IPS-18c (cell line): ENCODE results near the gene LDLRAD3.
A peak's percentile ranks its signal among the peaks of the same experiment; 100 is the strongest.

ENCODE experiments used
- H3K4me3 ChIP-seq: 2 replicates; pipeline ENCODE4 v1.7.0; 2013; ENCODE audit warnings: low read depth, mild to moderate bottlenecking, low read length, moderate library complexity; ENCODE audit not compliant: insufficient read depth
- H3K9me3 ChIP-seq: one replicate; pipeline ENCODE4 v1.6.1; 2013; ENCODE audit warnings: mild to moderate bottlenecking, low read length, moderate library complexity; ENCODE audit not compliant: control insufficient read depth, insufficient read depth

Gene LDLRAD3

GRCh38 chr11:35945137-35945518 lies 1.3 kb downstream of the LDLRAD3 start:
- Histone ChIP-seq H3K9me3 (no peaks in the 10 kb centered on the region), H3K4me3 (peak overlapping the region; percentile 78; the same call in 1 of the 2 replicates)

GRCh38 chr11:35946766-35947165 lies 2.9 kb downstream of the LDLRAD3 start:
- Histone ChIP-seq H3K4me3 (no peak overlapping the region), H3K9me3 (no peaks in the 10 kb centered on the region)

DNA sequence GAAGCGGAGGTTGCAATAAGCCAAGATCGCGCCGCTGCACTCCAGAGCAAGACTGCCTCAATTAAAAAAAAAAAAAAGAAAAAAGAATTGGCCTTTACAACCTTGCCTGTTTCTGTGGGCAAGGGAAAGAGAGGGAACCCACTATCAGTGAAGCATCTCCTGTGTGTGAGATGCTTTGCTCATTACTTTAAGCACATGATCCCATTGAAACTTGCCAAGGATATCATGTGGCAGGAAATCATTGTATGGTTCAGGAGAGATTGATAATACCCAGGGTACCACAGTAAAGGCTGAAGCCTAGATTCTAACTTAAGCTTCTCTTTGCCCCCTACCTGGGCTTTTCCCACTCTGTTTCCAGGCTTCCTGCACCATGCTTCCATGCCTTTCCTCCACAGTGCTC lies 3.6 kb downstream of the LDLRAD3 start:
- no peak overlapping the region for H3K4me3 ChIP-seq
- no peaks in the 10 kb centered on the region for H3K9me3 ChIP-seq

DNA sequence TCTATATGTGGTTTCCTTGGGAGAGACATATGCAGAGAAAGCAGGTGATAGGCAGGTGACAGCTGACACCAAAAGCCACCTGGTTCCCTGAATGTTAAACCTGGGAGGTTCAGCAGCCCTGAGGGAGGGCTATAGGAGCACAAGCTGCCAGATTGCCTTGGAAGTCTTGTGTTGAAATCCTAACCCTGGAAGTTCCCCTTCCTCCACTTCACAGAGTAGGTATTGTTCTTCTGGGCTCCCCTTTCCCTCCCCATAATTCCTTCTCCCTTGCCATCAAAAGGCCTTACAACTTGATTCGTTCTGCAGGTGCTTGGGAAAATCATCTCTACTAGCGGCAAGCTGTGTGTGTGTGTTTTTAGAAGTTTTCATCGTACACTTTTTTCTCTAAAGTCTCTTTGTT lies 5.4 kb downstream of the LDLRAD3 start:
- no peak overlapping the region for H3K4me3 ChIP-seq

GRCh38 chr11:35950082-35950481 lies 6.2 kb downstream of the LDLRAD3 start:
- H3K4me3 ChIP-seq = no peak overlapping the region
- H3K9me3 ChIP-seq = no peaks in the 10 kb centered on the region

More for the DNA sequence above, 5.4 kb downstream of the LDLRAD3 start:
- H3K9me3 ChIP-seq = no peaks in the 10 kb centered on the region

DNA sequence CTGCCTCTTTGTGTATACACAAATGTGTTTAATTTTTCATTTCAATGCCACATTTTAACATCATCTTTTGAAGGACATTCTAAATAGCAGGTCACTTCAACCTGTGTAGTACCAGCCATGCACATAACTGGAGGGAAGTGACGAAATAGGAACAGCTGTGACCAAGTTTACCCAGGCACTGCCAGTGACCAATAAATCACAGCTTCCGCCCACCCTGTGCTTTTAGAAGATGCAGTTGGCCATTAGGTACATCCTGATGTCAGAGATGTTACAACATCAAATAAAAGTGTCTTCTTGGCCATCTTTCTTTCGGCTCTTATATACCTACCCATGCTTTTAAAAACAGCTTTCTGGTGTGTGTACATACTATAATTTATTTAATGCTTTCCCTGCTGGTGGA lies 7.8 kb downstream of the LDLRAD3 start:
- Histone ChIP-seq H3K4me3 (no peak overlapping the region), H3K9me3 (no peaks in the 10 kb centered on the region)

DNA sequence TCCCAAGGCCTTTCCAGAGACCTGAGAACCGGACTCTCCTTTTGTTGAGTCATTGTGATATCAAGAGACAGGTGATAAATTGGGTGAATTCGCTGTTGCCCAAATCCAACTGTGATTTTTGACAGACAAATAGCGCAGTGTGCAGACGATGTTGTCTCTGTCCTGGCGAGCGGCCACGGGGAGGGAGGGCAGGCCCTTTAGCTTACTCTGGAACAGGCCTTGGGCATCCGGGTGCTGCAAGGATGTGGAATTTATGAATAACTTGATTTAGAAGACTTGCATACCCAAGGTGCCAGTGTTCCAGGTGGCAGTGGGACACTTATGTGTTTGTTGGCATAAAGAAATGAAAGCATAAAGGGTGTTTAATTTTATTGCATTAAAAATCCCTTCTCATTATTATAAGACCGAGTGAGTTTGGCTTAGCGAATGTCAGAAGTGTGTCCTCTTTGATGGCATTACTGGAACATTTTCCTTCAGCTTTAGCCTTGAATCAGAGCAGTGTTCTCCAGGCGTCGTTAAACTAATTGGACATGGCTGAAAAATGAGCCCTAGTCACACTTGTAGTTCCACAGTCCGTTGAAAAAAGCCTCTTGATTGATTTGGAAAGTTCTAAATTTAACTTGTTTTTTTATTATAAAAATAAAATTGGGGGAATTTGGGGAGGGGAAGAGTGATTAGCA lies 9.4 kb downstream of the LDLRAD3 start:
- H3K9me3 ChIP-seq = no peaks in the 10 kb centered on the region

GRCh38 chr11:35954205-35954604 lies 10.3 kb downstream of the LDLRAD3 start:
- no peaks in the 10 kb centered on the region for H3K9me3 ChIP-seq
- no peak overlapping the region for H3K4me3 ChIP-seq

More for the DNA sequence above, 9.4 kb downstream of the LDLRAD3 start:
- H3K4me3 ChIP-seq = no peak overlapping the region

DNA sequence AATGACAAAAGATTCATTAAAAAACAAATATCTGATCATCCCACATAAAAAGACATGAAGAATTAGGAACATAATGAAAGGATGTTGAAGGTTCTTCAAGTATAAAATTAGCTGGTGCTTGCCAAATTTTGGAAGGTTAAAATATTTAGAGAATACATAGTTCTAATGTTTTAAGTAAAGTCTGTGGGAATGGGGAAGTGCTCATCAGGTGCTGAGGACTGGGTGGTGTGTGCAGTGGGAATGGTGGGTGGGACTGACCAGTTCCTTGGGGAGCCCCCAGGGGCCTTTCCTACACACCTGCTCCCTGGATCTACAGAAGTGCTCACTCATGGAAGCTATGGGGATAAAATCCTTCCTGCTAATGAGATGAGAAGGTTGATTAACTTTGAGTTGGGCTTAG lies 11.8 kb downstream of the LDLRAD3 start:
- Histone ChIP-seq H3K4me3 (no peak overlapping the region), H3K9me3 (no peaks in the 10 kb centered on the region)

DNA sequence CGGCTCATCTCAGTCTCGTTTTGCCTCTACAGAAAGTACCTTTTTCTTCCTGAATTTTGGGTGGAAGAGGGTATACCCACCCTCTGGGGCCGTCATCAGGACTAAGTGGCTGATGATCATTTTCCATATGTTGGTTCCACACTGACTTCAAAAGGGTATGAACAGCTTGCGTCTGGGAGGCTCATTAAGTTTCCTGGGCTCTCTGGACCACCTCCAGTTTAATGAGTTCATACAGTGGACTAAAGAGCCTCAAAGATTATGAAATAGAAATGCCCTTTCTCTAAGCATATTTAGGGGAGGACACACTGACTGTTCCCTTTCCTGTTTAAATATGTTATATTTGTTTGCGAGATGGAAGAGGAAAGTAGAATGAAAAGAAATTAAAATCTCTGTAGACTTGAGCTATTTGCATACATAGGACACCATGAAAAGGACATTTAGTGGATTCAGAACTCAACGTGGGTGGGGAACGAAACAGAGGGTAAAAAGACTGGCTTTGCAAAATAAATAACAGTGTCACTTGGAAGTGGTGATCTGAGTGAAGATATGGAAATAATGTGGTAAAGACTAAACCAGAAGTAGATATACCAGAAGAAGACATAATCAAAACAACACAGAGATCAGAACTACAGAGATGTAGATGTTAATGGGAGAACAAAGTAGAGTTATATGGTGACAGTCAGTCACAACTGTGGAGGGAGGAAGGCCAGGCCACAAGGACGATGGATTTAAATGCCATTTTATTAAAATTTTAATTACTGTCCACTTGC lies 18.7 kb downstream of the LDLRAD3 start:
- no peaks in the 10 kb centered on the region for H3K9me3 ChIP-seq
- H3K4me3 ChIP-seq = no peak overlapping the region

DNA sequence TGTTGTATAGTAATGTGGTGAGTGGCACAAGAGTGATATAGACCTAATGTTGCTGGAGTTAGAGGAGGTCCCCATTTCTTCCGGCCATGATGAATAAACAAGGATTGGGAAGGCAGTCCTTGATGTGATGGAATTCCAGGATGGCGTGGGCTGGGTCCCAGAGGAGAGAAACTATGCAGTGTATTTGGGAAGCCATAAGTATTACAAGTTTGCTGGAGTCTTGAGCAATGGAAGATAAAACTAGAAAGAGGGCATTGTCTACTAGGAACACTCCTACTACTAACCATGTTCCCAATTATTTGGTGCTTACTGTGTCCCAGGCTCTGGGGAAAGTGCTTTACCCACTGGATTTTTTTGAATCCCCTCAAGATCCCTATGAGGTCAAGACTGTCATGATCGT lies 20.0 kb downstream of the LDLRAD3 start:
- no peaks in the 10 kb centered on the region for H3K9me3 ChIP-seq
- no peak overlapping the region for H3K4me3 ChIP-seq

- no peak overlapping the region for H3K4me3 ChIP-seq
- H3K9me3 ChIP-seq = no peaks in the 10 kb centered on the region
These were observed 21.0 kb downstream of the LDLRAD3 start for GRCh38 chr11:35964841-35965240.

- Histone ChIP-seq H3K4me3 (no peak overlapping the region), H3K9me3 (no peaks in the 10 kb centered on the region)
These were observed 23.2 kb downstream of the LDLRAD3 start for GRCh38 chr11:35967042-35967441.

DNA sequence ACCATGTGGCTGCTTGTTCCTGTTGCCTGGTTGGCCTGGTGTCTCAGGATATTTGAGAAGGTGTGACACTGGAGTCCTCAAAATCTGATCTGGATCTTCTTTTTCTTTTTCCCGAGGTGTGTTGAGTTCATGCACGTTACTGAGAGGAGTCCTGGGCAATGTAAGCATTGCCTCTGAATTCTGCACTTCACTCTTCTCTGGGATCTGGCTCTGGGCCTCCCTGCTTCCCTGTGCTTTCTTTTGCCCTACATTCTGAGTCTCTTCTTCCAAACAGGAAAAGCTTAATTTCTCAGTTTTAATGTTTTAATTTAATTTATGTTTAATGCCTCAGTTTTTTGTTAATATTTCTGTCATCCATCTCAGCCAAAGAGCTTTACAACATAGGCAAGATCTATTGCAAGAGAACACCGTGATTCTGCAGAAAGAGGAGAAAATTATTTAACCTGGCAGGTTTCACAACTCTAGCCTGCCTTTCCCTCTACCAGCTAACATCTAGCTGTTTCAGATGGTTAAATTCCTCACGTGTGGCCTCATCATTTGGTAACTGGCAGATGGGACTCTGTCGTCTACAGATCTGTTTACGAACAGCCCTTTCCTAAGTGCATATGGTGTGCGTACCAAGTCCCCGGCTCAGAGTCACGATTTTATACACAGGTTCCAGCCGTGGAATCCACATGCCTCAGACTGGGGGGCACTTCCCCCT lies 24.7 kb downstream of the LDLRAD3 start:
- Histone ChIP-seq H3K9me3 (no peaks in the 10 kb centered on the region), H3K4me3 (no peak overlapping the region)

- no peak overlapping the region for H3K4me3 ChIP-seq
- H3K9me3 ChIP-seq = no peaks in the 10 kb centered on the region
These were observed 25.5 kb downstream of the LDLRAD3 start for GRCh38 chr11:35969089-35970042.

- Histone ChIP-seq H3K4me3 (no peak overlapping the region), H3K9me3 (no peaks in the 10 kb centered on the region)
These were observed 26.6 kb downstream of the LDLRAD3 start for GRCh38 chr11:35970445-35970844.

DNA sequence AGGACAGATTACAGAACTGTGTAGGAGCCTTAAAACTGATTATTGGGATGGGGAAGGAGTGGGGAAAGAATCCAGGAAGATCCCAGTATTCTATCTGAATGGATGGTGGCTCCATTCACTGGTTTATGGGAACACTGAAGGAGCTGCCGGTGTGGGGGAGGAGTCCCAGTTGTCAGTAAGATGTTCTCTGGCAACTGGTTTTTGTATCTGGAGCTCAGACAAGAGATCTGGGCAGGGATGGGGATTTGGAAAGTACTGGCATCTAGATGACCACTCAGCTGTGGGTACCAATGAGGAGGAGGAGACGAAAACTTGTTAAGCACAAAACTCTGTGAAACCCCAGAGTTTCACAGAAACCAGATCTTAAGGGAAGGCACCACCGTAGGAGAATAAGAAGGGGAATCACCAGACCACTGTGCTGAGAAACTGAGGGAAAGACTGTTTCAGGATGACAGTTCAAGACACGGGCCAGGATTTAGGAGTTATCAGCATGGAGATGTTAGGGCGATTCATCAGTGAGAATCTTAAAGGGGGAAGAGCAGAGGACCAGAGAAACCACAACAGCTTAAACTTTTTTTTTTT lies 28.1 kb downstream of the LDLRAD3 start:
- no peaks in the 10 kb centered on the region for H3K9me3 ChIP-seq

More for the DNA sequence above, 28.1 kb downstream of the LDLRAD3 start:
- H3K4me3 ChIP-seq = no peak overlapping the region
